ENCODE measurements around the gene RAB3IP.

DNA sequence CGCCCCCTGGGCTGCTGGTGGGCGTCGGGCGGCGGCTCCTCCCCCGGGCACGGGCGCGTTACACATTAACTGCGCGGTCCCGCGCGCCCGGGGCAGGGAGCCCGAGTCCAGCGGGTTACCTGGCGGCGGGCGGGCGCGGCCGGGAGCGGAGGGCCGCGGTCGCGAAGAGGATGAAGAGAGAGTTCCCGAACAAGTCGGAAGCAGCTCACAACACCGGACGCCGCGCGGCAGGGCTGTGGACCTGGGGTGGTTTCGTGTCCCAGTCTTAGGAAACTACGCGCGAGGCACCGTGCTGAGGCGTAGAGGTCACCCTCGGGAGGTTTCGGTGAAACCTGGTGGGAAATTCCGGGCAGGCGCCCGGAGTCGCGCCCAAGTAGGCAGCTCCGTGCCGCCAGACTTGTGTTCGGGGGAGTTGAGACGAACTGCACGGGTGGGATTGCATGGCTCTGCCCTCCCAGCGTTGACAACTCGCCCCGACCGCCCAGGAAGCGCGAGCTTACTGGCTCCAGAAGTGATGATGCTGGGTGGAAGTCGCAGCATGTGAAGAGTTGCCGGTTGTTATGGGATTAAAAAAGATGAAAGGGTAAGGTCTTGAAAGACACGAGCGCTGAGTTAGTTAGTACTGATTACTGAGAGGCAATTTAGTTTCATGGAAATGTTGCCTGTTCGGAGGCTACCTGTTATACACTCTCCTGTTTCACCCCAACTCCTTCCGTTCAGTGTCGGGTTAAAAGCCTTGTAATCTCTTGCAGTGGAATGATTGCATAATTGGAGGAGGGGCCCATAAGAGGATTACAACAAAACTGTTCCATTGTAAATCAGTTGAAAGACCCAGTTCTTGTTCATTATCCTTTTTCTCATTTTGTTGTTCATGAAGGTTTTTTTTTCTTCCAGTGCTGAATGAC lies 879 bp downstream of the RAB3IP start:
- TF ChIP-seq CTCF (conservative IDR thresholded peaks at IDR 0.05 in 1 of 2, IDR thresholded peaks at IDR 0.05 in 1 of 2; ENCODE audit: extremely low read depth in 1 of 2, insufficient read depth in 1 of 2, low read depth in 1 of 2, low read length in 2 of 2) (no peak), EZH2 (IDR thresholded peaks at IDR 0.05; ENCODE audit: borderline replicate concordance, low read length) (no peak)
